Skeletal muscle satellite cell (primary cell): ENCODE results near the gene VCPKMT. TPM values are rescaled to one million over a fixed set of nuclear protein-coding genes. Genes with fewer than 3 reads are reported as not detected.

ENCODE experiments used
- H3K27me3 ChIP-seq: 2 replicates; pipeline ENCODE4 v1.7.0; 2013; ENCODE audit warnings: low read length; ENCODE audit not compliant: control insufficient read depth, insufficient read depth
- H3K36me3 ChIP-seq: 2 replicates; pipeline ENCODE4 v1.7.0; 2013; ENCODE audit warnings: mild to moderate bottlenecking, control low read depth, low read length; ENCODE audit not compliant: insufficient read depth
- H3K4me1 ChIP-seq: 2 replicates; pipeline ENCODE4 v1.7.0; 2013; ENCODE audit warnings: low read length; ENCODE audit not compliant: control insufficient read depth, insufficient read depth
- H3K4me2 ChIP-seq: 2 replicates; pipeline ENCODE4 v1.7.0; 2013; ENCODE audit warnings: mild to moderate bottlenecking, low read length
- H3K4me3 ChIP-seq: 2 replicates; pipeline ENCODE4 v1.7.0; 2013; ENCODE audit warnings: low read length
- H3K9ac ChIP-seq: 2 replicates; pipeline ENCODE4 v1.7.0; 2013; ENCODE audit warnings: mild to moderate bottlenecking, low read depth, low read length, moderate library complexity
- H3K9me3 ChIP-seq: replicated peaks from 2 replicates; pipeline ENCODE4 v1.7.0; 2013; ENCODE audit warnings: mild to moderate bottlenecking, control low read depth, low read length
- small RNA-seq: library from RNA; depleted of rRNA; stranded (forward); fragments of <200 nt; gene quantifications from one replicate; pipeline ENCODE3, GENCODE V24; 2012

VCPKMT gene

DNA sequence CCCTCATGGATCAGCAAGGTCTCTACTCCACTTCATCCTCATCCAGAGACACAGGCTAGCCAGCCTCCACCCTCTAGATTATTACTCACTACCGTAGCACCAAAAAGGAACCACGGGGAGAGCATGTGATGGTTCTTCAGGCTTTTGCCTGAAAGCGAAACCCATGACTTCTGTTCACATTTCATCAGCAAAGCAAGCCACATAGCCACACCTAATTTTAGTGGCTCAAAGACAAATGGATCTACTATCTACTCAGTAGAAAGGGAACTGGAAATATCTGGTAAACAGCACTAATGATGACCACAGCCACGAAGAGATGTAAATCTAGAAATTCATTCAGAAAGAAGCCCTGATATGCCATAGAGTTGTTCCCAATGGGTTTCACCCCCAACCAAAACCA is 51.4 kb downstream of the VCPKMT start:
- no peak overlapping the region for H3K9ac ChIP-seq

DNA sequence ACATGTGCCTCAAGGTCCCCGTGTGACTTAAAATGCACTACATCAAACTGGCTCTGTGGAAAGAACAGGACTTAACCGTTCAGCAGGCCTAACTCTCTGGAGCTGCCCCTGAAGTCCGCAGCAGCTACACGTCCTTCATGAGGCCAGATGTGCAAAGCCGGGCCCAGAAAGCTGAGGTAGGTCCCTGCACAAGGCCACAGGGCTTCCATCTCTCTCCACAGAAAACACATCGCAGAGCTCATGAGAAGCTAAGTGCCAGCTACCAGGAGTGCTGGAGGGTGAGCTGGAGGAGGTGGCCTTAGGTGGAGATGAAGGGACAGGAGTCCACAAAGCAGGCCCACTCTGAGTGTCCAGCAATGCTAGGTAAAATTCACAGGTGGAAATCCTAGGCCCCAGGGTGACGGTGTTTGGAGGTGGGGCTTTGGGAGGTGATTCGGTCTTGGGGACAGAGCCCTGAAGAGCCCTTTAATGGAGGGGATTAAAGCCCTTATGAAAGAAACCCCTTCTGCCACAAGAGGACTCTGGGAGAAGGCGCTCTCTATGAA is 52.4 kb downstream of the VCPKMT start:
- no peak overlapping the region for H3K4me2 ChIP-seq
- no peaks in the 10 kb centered on the region for H3K27me3 ChIP-seq
- peaks cover 46% of the 10 kb centered on the region for H3K4me1 ChIP-seq
- H3K4me3 ChIP-seq = no peak overlapping the region
- no peaks in the 10 kb centered on the region for H3K36me3 ChIP-seq
- peaks cover 7% of the 10 kb centered on the region for H3K9me3 ChIP-seq
- no peak overlapping the region for H3K9ac ChIP-seq

More for the DNA sequence above, 51.4 kb downstream of the VCPKMT start:
- Histone ChIP-seq H3K9me3 (peaks cover 7% of the 10 kb centered on the region), H3K36me3 (no peaks in the 10 kb centered on the region), H3K4me3 (no peak overlapping the region), H3K4me1 (peaks cover 46% of the 10 kb centered on the region), H3K27me3 (no peaks in the 10 kb centered on the region), H3K4me2 (no peak overlapping the region)

GRCh38 chr14:50062438-50063085 is 53.8 kb downstream of the VCPKMT start:
- Histone ChIP-seq H3K4me1 (peaks cover 39% of the 10 kb centered on the region), H3K4me3 (no peak overlapping the region)

DNA sequence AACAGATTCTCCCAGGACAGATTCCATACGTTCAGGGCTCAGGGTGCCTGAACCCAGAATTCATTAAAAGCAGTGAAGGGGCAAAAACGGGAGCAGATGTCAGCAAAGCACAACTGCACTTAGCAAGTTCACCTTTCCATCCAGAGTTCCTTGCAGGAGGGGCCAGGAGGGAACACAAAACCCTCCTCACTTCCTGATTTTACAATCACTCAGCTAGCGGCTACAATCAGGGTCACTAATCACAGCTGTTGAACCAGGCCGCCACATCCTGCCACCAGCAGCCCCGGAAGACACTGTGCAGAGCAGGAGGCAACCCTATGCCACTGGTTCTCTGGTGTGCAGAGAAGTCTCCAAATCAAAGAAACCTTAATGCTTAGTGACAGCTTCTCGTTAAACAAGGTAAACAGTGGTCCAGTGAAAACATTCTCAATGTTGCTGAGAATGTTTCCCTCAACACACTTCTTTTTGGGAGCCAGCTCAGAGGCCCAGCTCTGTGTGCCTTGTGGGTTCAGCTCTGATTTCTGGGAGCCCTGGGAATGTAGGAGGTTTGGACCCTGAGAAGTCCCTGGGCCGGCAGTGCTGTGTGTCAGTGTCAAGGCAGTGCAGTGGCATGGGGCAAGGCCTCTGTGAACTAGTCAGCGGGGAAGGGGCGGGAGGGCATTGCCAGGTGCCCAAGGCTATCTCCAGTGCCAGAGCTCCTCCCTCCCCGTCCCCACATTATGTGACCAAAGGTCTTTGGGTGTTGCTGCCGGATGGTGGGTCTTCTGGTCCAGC is 54.5 kb downstream of the VCPKMT start:
- Histone ChIP-seq H3K4me1 (peaks cover 37% of the 10 kb centered on the region), H3K27me3 (no peaks in the 10 kb centered on the region), H3K4me3 (no peak overlapping the region), H3K9me3 (no peaks in the 10 kb centered on the region), H3K36me3 (no peaks in the 10 kb centered on the region), H3K4me2 (peak overlapping the region; percentile 62), H3K9ac (peak overlapping the region; percentile 88)

More at GRCh38 chr14:50062438-50063085, 53.8 kb downstream of the VCPKMT start:
- H3K9me3 ChIP-seq = no peaks in the 10 kb centered on the region
- H3K27me3 ChIP-seq = no peaks in the 10 kb centered on the region
- peak overlapping the region; percentile 88 for H3K9ac ChIP-seq
- no peak overlapping the region for H3K4me2 ChIP-seq
- no peaks in the 10 kb centered on the region for H3K36me3 ChIP-seq

- peaks cover 37% of the 10 kb centered on the region for H3K4me1 ChIP-seq
- H3K36me3 ChIP-seq = no peaks in the 10 kb centered on the region
- H3K4me3 ChIP-seq = peak overlapping the region; percentile 21
- H3K9ac ChIP-seq = peak overlapping the region; percentile 88
- H3K4me2 ChIP-seq = peak overlapping the region; percentile 62
- no peaks in the 10 kb centered on the region for H3K27me3 ChIP-seq
- no peaks in the 10 kb centered on the region for H3K9me3 ChIP-seq
Measured at GRCh38 chr14:50060871-50061663, 55.3 kb downstream of the VCPKMT start.

GRCh38 chr14:50059763-50060616 is 56.4 kb downstream of the VCPKMT start:
- peaks cover 39% of the 10 kb centered on the region for H3K4me1 ChIP-seq
- H3K9me3 ChIP-seq = no peaks in the 10 kb centered on the region
- no peak overlapping the region for H3K4me2 ChIP-seq
- H3K4me3 ChIP-seq = peak overlapping the region; percentile 21
- peak overlapping the region; percentile 88 for H3K9ac ChIP-seq
- H3K27me3 ChIP-seq = no peaks in the 10 kb centered on the region
- no peaks in the 10 kb centered on the region for H3K36me3 ChIP-seq

Small RNAs within 50 kb of the gene (small RNA-seq; reads per million reads assigned to genes)
- not detected for gene RF00019
